ENCODE data around the gene EBF3.
A peak's percentile ranks its signal among the peaks of the same experiment; 100 is the strongest.

EBF3 gene

DNA sequence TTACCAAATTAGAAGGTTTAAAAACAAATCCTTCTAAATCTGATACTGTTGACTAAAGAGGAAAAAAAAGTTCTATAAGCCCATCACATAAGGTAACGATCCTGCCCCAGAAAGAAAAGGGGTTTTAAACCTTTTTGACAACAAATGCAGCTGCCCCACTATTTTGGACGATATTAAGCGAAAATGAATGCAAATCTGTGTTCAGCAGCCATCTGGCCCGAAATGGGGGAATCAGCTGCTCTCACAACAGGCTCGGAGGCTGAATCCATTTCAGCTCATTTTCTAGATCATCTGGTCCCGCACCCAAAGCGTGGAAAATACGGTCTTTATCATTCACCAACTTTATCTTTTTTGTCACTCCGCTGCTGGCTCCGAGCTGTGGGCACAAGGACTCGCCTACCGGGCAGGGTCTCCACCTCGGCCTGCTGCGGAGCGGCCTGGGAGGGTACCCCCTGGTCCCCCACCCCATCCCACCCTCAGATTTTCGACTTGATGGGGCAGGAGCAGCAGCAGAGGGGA lies 2.4 kb upstream of the EBF3 start:
- TF ChIP-seq, protein P1, sequence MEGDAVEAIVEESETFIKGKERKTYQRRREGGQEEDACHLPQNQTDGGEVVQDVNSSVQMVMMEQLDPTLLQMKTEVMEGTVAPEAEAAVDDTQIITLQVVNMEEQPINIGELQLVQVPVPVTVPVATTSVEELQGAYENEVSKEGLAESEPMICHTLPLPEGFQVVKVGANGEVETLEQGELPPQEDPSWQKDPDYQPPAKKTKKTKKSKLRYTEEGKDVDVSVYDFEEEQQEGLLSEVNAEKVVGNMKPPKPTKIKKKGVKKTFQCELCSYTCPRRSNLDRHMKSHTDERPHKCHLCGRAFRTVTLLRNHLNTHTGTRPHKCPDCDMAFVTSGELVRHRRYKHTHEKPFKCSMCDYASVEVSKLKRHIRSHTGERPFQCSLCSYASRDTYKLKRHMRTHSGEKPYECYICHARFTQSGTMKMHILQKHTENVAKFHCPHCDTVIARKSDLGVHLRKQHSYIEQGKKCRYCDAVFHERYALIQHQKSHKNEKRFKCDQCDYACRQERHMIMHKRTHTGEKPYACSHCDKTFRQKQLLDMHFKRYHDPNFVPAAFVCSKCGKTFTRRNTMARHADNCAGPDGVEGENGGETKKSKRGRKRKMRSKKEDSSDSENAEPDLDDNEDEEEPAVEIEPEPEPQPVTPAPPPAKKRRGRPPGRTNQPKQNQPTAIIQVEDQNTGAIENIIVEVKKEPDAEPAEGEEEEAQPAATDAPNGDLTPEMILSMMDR (IDR thresholded peaks at IDR 0.05; ENCODE audit: insufficient read depth, low read length, missing control alignments): no peak
- no peak overlapping the region for H3K4me3 ChIP-seq (ENCODE audit: low read depth, low read length)
- DNase-seq (ENCODE audit: low read depth, low spot score): no peak
- CTCF ChIA-PET: interaction anchor here (1.3 kb wide), 1 partner anchor 77 kb away, joined by 3 read pairs; no protein-coding TSS in a partner anchor
- POLR2A ChIA-PET: no interaction called here

DNA sequence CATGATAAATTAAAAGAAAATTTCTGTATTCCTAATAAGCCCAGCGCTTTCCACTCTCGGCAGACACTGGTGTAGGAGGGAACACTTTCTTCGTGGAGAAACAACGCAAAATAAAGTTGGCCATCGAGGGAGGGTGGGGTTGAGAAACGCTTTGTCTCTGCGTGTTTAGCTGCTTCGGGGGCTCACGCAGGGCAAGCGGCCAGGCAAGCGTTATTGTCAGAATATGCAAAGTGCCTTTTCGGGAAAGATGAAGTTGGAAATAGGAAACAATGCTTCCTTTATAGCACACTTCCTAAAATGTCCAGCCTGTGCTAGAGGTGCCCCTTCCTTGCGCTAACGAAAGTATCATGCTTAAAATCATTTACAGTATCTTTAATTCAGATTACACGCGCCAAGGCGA lies 1.9 kb upstream of the EBF3 start:
- no peak overlapping the region for H3K4me3 ChIP-seq (ENCODE audit: low read depth, low read length)
- no peak for DNase-seq (ENCODE audit: low read depth, low spot score)
- TF ChIP-seq, protein P1 (IDR thresholded peaks at IDR 0.05; ENCODE audit: insufficient read depth, low read length, missing control alignments): no peak
- ChIA-PET POLR2A (no interaction called here), CTCF (no interaction called here)

DNA sequence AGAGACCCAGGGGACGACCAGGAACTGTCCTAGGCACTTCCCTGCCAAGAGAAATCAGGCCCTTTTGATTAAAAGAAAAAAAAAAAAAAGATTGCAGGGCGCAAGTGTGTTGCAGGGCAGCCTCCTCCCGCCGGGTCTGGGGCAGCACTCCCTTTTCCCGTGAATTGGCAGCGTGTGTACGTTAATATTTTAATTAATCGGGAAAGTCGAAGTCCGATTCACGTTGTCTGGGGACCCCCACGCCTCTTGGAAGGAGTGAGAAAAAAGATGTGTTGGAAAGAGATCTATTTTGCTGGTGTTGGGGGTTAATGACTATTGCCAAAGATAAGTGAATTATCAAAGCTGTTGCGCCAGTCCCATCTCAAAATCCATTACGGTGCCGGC lies 1.3 kb upstream of the EBF3 start:
- no peak overlapping the region for H3K4me3 ChIP-seq (ENCODE audit: low read depth, low read length)

DNA sequence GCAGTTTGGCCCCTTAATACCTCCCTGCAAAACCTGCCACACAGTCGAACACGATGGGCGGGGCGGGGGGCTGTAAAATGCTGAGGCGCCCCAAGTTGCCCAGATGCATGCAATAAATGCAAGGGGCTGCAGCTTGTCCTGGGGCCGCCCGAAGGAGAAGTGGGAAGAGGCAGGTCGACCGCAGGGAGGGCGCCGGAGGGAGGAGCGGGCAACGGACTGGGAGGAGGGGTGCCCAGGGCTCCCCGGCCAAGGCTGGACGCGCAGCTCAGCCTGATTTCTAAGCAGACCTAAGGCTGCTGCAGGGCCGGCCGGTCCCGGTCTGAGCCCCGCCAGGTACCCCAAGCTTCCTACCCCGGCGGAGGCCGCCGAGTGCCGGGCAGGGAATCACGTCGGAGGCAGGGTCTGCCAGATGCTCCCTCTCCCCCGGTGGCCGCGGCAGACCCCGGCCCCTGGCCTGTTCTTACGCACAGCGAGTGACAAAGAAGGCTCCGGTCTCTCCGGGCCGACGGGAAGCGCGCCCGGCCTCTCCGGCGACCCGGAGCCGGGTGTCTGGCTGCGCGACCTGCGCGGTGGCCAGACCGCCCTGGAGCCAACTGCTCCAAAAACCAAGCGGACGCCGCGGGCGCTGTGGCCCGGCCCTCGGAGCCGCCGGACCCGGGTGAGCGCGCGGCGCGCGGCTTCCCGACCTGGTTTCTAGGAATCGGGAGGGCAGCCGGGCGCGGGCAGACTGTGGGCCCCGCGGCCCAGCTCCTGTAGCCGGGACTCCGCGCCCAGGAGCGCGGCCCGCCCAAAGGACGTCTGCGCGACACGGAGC lies 744 bp upstream of the EBF3 start:
- CTCF ChIA-PET: no interaction called here
- peak overlapping the region; percentile 9 for H3K4me3 ChIP-seq (ENCODE audit: low read depth, low read length)
- POLR2A ChIA-PET: no interaction called here
- TF ChIP-seq, protein P1 (IDR thresholded peaks at IDR 0.05; ENCODE audit: insufficient read depth, low read length, missing control alignments): no peak
- no peak for DNase-seq (ENCODE audit: low read depth, low spot score)

More for the DNA sequence above, 1.3 kb upstream of the EBF3 start:
- ChIA-PET POLR2A (no interaction called here), CTCF (no interaction called here)
- no peak for DNase-seq (ENCODE audit: low read depth, low spot score)
- TF ChIP-seq, protein P1 (IDR thresholded peaks at IDR 0.05; ENCODE audit: insufficient read depth, low read length, missing control alignments): no peak

DNA sequence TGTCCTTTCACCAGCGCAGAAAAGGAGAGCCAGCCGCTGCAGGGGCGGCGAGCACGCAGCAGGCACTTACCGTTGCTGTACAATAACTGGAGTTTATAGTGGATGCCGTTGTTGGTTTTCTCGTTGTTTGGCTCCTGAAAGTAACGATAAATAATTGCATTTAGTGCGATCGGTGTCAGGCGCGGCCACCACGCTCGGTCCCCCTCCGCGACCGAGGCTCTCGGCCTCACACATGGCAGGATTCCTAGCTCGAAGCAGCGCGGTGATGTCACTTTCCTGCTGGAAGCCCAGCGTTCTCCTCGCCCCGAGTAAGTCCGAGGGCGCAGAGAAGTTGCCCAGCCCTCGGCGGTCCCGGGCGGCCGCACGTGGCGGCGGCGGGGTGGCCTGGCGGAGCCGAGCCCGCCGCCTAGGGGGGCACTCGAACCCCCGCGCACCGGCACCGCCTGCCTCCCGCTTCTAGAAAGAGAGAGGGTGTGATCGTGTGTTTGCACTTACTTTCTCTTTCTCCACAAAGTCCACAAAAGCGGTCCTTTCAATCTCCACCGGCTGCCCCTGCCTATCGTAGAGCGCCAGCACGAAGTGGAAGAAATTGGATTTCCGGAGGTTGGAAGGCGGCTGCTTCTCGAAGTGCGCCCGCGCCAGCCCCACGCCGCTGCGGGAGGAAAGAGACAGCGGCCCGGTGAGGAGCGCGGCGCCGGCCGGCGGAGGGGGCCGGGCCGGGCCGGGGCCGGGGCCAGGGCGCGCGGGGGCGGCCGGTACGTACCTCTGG lies 1.0 kb downstream of the EBF3 start:
- TF ChIP-seq, protein P1 (IDR thresholded peaks at IDR 0.05; ENCODE audit: insufficient read depth, low read length, missing control alignments): no peak
- peak overlapping the region; percentile 52 for H3K4me3 ChIP-seq (ENCODE audit: low read depth, low read length)
- DNase-seq (ENCODE audit: low read depth, low spot score): no peak
- POLR2A ChIA-PET: no interaction called here
- CTCF ChIA-PET: interaction anchor here (1.1 kb wide), 1 partner anchor 147 kb away, joined by 3 read pairs; no protein-coding TSS in a partner anchor

Measured in AG04449 (cell line).